Cerebellar cortex (tissue), 1 donor: ENCODE data around the gene ZNF711.
A peak's percentile ranks its signal among the peaks of the same experiment; 100 is the strongest.
"Not testable (repeated sequence)": the region's sequence is repeated elsewhere in the genome, so short reads cannot be mapped to it uniquely, and the experiment has no call there.

Source experiments
- DNase-seq: peaks from one replicate; pipeline ENCODE4 v3.0.0-alpha.2; 2015; ENCODE audit warnings: low spot score

ZNF711 gene

DNA sequence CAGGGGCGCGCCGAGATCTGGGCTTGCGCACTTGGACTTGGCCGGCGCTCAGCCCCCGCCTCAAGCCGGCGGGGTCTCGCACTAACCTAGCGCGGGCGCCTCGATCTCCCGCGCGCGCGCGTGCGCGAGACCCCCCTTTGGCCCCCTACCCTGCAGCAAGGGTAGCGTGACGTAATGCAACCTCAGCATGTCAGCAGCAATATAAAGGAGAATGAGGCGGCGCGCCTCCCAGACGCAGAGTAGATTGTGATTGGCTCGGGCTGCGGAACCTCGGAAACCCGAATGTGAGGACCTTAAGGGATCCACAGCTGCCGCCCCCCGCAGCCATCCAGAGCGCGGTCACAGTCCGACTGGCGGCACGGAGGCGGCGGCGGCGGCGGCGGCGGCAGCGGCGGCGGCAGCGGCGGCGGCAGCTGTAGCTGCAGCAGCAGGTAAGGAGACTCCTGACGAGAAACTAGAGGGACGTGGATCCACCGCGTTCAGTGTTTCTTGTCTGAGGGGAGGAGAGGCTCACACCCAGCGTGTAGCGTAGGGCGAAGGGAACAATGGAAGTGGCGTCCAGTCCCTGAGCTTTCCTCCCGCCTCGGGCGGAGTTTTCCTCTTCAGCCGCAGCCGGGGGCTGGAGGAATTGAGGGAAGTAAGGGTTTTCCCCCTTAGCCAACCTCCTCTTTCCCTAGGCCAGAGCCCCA lies at the start of gene ZNF711, which contains the start of gene SATL1:
TSS of gene ZNF711 (plus strand) at position 231 of the 689 bp plus-strand sequence. CDS start 3,582 bp downstream, outside the sequence.
TSS of gene SATL1 (minus strand) at position 19 of the 689 bp plus-strand sequence. CDS start 134,811 bp downstream, outside the sequence.
- DNase-seq = peak; percentile 42

DNA sequence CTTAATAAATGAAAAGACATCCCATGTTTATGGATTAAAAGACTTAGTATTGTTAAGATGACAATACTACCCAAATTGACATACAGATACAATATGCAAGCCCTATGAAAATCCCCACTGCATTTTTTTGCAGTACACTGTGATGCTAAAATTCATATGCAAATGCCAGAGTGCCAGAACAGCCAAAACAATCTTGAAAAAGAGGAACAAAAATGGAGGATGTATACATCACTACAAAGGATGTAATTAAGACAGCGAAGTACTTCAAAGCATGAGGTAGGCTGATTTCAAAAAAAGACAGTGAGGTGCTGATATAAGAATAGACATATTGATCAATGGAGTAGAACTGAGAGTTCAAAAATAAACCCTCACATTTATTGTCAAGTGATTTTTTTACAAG lies 47.5 kb upstream of the ZNF711 start:
- no peak for DNase-seq

DNA sequence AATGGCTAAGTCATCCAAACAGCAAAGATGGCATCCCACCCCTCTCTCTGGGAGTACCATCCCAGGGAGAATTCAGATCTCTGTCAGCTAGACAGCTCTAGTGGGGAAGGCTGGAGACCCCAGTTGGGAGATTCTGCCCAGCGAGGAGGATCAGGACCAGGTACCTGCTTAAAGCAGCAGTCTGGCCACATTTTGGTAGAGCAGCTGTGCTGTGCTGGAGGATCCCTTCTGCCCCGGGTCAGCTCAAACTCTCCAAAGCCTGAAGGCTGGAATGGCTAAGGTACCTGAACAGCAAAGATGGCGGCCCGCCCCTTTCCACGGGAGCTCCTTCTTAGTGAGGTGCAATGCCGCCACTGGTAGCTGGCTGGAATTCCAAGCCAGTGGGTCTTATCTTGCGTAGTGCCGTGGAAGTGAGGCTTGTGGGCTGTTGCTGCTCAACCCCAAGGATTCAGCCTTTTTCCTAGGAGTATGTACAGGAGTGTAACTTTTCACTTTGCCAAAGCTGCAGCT lies 40.3 kb upstream of the ZNF711 start:
- no peak for DNase-seq

DNA sequence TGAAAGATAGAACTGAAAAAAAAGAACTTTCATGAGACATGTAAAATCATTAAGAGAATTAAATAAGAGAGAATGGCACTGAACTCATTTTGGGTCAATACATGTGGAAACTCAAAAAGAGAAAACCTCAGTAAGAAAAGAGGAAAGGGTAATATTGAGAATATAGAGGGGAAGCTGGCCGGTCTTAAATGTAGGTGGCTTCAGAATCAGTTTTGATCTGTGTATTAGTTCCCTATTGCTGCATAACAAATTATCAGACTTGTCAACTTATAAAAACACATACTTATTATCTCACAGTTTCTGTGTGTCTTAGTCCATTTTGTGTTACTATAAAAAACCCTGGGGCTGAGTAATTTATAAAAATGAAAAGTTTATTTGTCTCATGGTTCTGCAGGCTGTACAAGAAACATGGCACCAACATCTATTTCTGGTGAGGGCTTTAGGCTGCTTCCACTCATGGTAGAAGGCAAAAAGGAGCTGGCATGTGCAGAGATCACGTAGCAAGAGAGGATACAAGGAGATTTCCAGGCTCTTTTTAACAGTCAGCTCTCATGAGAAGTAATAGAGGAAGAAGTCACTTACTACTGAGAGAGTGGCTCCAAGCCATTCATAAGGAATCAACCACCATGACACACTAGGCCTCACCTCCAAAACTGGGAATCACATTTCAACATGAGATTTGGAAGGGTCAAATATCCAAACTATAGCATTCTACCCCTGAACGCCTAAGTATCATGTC lies 29.8 kb upstream of the ZNF711 start:
- DNase-seq = no peak

DNA sequence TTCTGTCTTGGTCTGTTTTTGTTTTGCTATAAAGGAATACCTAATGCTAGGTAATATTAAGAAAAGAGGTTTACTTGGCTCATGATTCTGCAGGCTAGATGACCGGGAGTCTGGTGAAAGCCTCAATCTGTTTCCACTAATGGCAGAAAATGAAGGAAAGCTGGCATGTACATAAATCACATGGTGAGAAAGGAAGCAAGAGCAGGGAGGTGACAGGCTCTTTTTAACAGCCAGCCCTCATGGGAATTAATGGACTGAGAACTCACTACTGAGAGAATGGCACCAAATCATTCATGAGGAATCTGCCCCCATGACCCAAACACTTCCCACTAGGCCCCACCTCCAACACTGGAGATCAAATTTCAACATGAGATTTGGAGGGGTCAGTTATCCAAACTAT lies 27.8 kb upstream of the ZNF711 start:
- no peak for DNase-seq

DNA sequence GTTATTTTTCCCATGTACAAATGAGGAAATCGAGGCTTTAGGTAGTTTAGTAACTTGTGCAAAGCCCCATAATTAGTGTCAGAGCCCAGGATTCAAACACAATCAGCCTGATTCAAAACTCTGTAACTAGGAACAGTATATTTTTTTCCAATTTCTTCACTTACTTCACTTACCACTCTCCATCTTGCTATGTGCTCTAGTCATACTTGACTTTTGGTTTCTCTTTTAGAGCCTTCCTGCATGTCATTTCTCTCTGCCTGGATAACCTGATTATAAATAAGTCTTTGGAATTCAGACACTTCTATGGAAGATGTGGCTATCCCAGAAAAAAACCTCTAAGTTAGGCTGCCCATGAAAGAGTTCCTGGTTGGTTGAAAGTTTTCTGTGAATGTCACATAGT lies 22.4 kb upstream of the ZNF711 start:
- no peak for DNase-seq

DNA sequence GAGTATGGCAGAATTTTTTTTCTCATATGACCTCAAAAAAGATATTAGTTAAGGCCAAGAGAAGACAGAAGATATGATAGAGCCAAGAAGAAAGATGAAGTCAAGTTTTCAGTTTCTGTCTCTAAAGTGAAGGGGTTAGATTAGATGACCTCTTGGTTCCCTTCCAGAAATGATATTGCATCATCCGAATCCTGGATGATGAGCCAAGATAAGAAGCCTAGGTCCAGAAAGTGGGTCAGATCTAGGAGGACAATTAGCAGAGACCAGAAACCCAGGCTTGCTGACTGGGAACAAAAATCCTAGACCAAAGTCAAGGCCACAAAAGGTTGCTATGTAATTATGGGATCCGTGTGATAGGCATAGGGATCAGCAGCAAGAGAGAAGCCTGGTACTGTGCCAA lies 20.4 kb upstream of the ZNF711 start:
- DNase-seq = no peak

DNA sequence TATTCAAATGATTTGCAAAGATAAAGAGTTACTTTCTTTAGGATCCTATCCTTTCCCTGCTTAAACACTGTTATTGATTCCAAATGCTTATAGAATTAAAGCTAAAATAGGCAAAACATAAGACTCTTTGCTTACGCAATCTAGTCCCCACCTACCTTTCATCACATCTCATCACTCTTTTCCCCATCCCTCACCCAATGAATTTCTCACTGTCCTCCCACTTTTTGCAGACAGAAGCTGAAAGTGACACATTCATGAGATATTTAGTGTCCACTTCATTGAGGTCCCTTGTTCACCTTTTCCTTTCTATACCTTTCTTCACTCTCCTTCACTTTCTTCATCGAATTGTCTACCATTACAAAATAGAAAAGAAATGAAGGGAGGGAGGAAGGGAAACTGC lies 636 bp upstream of the ZNF711 start:
- DNase-seq = peak; percentile 41

DNA sequence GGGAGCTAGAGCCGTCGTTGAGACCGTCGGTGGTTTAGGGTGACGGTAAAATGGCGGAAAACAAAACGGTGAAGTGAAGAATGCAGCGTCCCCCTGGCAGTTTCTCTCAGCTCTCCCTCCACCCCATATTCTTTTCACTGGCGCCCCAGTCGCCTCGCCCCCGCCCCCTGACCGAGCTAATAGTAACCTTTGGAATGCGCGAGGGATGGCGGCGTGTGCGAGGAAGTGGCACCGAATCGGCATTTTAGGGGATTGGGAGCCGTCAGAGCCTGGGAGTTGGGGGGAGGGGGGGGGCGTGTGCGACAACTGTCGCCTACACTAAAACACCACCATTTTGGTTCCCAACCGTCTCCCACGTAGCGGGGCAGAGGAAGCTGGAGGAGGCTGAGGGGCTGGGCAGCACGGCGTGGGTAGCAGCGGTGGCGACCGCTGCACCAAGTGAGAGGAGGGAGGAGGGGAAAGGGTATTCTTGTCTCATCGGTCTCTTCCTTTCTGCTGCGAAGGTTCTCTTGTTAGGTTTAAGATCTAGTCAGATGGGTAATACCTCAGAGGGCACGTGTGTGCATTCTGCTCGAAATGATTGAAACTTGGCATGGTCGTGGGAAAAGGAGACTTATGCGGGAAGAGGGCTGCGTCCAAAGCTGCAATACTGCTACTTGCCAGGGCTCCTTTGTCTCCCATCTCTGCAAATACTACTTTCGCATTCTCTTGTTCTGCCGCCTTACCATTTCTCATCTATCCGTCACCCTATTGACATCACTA lies 840 bp downstream of the ZNF711 start:
- DNase-seq = peak; percentile 37

DNA sequence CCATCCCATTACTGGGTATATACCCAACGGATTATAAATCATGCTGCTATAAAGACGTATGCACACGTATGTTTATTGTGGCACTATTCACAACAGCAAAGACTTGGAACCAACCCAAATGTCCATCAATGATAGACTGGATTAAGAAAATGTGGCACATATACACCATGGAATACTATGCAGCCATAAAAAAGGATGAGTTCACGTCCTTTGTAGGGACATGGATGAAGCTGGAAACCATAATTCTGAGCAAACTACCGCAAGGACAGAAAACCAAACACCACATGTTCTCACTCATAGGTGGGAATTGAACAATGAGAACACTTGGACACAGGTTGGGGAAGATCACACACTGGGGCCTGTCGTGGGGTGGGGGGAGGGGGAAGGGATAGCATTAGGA lies 41.5 kb downstream of the ZNF711 start:
- not testable (repeated sequence) for DNase-seq

DNA sequence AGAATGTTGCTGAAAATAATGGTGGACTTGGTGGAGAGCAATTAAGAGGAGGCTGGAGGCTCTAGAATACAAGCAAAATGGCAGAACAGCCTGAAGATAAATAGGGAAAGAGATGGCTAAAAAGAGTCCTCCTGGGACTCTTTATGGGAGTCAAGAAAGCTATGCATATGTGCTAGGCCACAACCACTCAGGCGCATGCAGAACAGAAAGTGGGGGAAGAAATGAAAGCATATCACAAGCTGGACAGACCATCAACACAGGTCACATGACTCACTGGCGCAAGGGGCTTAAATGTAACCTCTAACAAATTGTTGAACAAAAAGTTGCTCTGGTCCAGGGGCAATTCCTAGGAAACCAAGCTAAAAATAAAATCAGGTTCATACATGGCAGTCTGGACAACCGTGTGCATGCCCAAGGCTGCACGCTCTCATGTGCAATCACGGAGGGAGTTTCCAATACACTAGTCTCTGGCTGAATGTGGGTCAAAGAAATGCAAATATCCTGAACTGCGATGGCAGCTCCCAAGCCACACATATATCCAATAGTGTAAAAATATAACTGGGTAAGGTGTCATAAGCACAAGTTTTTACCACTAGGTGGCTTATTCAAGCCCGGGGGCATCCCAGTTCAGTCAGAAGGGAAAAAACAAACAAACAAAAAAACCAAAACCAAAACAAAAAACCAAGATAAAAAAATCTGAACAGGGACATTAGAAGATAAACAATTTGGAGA lies 45.4 kb downstream of the ZNF711 start:
- DNase-seq = no peak

DNA sequence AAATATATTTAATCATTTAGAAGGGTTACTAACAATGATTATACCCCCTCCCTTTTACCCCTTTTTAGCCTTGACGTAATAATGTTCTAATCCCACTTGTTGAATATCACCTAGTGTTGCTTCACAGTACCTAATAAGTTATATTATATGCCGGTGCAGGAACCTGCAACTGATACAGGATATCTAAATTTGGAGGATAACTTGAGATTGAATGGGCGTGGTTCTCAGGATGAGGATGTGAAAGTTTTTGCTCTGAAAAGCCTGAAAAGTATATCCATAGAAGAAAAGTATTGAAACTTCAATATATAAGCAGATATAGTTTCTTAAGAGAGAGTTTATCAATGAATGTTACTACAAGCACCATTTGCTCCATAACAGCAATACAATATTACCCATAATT lies 59.8 kb downstream of the ZNF711 start:
- DNase-seq = no peak

DNA sequence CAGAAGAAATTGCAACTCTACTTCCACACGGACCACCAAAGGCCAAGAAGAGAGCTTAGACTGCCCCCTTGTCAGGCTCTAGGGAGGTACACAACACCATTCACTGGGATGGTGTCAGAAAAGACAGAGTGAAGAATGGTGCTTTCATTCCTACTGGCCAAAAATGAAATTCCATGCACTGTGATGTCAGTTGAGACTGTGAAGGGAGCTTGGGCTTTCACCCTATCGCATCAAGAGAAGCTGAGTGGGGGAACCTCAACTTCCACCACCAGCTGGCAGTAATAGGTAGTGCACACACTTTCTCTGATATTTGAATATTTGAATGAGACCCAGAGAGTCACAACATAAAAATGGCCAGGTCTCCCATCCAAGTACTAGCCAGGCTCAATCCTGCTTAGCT lies 65.9 kb downstream of the ZNF711 start:
- DNase-seq = no peak

DNA sequence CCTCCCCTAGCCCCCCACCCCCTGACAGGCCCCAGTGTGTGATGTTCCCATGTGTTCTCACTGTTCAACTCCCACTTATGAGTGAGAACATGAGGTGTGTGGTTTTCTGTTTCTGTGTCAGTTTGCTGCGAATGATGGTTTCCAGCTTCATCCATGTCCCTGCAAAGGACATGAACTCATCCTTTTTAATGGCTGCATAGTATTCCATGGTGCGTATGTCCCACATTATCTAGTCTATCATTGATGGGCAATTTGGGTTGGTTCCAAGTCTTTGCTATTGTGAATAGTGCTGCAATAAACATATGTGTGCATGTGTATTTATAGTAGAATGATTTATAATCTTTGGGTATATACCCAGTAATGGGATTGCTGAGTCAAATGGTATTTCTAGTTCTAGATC lies 67.6 kb downstream of the ZNF711 start:
- not testable (repeated sequence) for DNase-seq
